Erythroblast (primary cell): ENCODE data around the gene C1orf116.

Experiments
- GATA1 ChIP-seq: IDR thresholded peaks from 2 replicates; pipeline ENCODE4 v1.6.1; 2011; ENCODE audit warnings: low read depth, mild to moderate bottlenecking, control low read depth, low read length, moderate library complexity
- POLR2A ChIP-seq: IDR thresholded peaks from 2 replicates; pipeline ENCODE4 v1.6.1; 2011; ENCODE audit warnings: mild to moderate bottlenecking, low read length

DNA sequence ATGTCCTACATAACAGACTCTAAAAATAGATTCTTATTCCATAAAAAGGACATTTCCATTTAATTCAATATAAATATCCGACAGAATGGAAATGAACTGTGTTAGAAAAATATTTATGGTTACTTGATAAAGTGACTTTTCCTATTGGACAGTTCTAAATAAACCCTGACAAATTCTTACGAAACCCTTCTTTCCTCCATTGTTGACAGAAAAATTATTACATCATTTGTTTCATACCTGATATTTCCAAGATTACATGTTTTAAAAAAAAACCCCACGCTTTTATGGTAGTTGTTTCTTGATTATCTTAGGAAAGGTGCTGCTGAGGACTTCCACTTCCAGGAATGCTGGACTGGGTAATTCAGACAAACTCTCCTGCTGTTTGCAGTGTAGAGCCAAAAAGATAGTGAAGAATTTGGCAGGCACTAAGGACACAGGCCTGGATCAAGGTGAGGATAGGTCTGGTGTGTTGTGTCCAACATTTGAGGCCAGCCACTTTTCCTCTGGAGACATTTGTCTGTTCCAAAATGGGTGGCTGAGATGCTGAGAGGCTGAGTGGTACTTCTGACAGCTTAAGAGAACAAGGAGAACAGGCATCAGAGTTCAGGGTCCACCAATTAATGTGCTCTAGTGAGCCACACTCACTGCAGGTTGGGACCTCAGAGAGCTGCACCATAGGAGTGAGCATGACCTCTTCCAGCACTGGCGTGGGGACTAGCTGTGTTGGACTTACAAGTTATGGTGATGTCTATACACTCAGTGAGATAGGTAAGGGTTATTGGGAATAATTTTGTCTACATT, 7.0 kb upstream of the C1orf116 start:
- TF ChIP-seq POLR2A (no peak), GATA1 (no peak)
